Stimulated activated memory B cell treated with anti-CD40 and anti-IgM and Interleukin-4, amounts not matched to agents 10 μg/mL and 1 μg/mL and 100 μg/mL, for 72 hours (primary cell): ENCODE results near the gene HOXD8.

Source experiments
- ATAC-seq: fragments of 150-1000 bp; cut with Tn5 transposase; 2 replicates; pipeline ENCODE4 v1.10.0; 2021
- H3K27ac Mint-ChIP-seq: one replicate; pipeline ENCODE4 v1.8.0; 2022; ENCODE audit warnings: mild to moderate bottlenecking, mixed read lengths
- H3K27me3 Mint-ChIP-seq: one replicate; pipeline ENCODE4 v1.8.0; 2022; ENCODE audit warnings: mixed read lengths
- H3K36me3 Mint-ChIP-seq: one replicate; pipeline ENCODE4 v1.8.0; 2022; ENCODE audit warnings: mixed read lengths
- H3K4me1 Mint-ChIP-seq: one replicate; pipeline ENCODE4 v1.8.0; 2022; ENCODE audit warnings: mixed read lengths
- H3K4me3 Mint-ChIP-seq: one replicate; pipeline ENCODE4 v1.8.0; 2022; ENCODE audit warnings: mild to moderate bottlenecking, moderate library complexity, mixed read lengths
- H3K9me3 Mint-ChIP-seq: one replicate; pipeline ENCODE4 v1.8.0; 2022; ENCODE audit warnings: mixed read lengths

The HOXD8 gene

DNA sequence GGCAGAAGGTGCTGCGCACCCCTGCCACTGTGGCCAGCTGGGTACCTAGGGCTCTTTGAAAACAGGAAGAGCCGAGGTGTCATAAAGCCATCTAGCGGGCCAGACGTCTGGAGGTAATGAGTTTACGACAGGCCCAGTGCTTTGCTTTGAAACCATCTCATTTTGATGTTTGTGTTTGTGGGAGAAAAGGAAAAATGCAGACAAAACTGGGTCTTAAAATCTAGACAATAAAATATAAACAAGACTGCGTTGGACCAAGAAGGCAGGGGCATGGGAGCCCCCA, 3.8 kb upstream of the HOXD8 start:
- no peak overlapping the region for H3K4me3 Mint-ChIP-seq
- no peaks in the 10 kb centered on the region for H3K9me3 Mint-ChIP-seq
- H3K27ac Mint-ChIP-seq = no peak overlapping the region
- H3K27me3 Mint-ChIP-seq = peaks cover 70% of the 10 kb centered on the region
- peaks cover 13% of the 10 kb centered on the region for H3K4me1 Mint-ChIP-seq
- no peaks in the 10 kb centered on the region for H3K36me3 Mint-ChIP-seq
- ATAC-seq = no peak

DNA sequence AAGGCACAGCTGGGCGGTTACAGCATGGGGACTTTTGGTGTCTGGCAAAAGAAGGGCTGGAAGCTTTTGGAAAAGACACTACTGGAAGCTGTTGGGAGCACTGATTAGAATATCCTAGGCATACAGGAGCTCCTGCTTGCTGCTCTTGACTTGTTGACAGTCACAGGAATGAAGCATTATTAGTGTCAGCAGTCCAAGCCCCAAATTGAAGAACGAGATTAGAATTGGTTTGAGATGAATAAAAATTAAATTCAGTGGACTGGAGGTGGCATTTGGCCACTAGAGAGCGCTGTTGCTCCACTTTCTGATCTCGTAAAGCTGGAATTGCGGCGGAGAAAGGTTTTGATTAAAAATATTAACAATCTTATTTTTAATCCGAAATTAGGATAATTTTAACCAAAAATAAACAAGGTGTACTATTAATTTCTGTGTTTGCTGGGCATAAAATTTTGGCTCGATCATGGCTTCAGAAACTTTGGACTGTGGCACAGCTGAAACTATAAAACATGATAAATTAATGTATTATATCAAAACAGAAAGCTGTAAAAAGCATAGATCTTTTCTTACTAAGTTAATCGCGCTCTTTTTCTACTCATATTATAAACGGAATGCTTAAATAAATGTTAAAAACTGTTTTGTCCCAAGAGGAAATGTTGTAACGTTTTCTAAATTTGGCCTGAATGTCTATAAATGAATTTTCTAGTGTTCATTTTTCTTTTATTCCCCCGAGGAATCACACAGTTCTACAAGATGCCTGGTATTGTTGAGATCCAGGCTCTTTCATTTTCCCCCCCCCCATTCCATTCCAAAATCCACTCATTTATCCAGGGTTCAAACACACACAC, 2.4 kb upstream of the HOXD8 start:
- Mint-ChIP-seq H3K27ac (no peak overlapping the region), H3K4me1 (peaks cover 15% of the 10 kb centered on the region), H3K9me3 (no peaks in the 10 kb centered on the region), H3K36me3 (no peaks in the 10 kb centered on the region), H3K27me3 (peaks cover 75% of the 10 kb centered on the region), H3K4me3 (no peak overlapping the region)
- ATAC-seq = no peak

DNA sequence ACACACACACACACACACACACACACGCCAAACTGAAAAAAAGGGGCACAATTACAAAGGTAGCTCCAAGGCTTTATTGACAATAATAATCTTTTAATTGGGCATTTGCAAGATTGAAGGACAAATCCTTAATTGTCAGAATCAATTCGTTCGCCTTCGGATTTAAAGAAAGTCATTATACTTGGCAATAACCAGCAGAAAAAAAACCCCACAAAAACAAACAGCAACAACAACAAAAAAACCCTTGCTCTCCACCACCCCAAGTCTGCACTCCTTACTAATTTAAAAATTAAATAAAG, 1.8 kb upstream of the HOXD8 start:
- no peaks in the 10 kb centered on the region for H3K36me3 Mint-ChIP-seq
- H3K27me3 Mint-ChIP-seq = peaks cover 81% of the 10 kb centered on the region
- H3K4me3 Mint-ChIP-seq = no peak overlapping the region
- ATAC-seq = no peak
- H3K4me1 Mint-ChIP-seq = peaks cover 20% of the 10 kb centered on the region
- H3K27ac Mint-ChIP-seq = no peak overlapping the region
- H3K9me3 Mint-ChIP-seq = no peaks in the 10 kb centered on the region

DNA sequence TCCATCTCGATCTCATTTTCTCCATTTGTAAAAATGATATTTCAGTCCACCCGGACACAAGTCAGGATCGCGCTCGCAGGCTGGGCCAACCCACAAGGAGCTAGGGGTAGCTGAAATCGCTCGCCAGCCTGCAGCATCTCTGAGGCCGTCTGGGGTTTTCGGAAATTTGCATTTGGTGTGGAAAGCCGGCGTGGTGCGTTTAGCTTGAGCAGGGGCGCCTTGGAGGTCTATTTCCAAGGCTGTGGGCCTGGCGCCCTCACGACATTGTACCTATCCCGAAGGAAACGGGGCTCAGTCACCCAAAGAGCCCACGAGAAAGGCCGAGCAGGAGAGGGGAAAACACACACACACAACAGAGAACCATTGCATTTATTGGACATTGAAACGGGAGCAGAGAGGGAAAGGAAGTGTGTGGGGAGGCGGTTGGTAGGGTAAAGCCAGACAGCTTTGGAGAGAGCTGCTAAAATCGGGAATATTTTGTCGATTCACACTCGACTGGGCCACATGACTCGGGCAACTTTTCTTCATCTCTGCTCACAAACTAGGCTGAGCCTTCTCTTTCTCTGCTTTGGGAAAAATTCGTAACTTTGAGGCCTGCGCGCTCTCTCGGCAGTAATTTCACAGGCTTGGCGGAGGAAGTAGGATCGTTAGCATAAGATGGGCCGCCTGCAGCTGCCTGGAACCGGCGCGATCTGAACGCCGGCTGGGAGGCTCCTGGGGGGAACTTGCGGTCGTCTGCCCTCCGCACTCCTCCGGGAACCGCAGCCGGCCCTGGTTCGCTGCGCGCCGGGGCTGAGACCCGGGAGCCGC, 1.1 kb upstream of the HOXD8 start:
- peaks cover 20% of the 10 kb centered on the region for H3K4me1 Mint-ChIP-seq
- no peak overlapping the region for H3K27ac Mint-ChIP-seq

DNA sequence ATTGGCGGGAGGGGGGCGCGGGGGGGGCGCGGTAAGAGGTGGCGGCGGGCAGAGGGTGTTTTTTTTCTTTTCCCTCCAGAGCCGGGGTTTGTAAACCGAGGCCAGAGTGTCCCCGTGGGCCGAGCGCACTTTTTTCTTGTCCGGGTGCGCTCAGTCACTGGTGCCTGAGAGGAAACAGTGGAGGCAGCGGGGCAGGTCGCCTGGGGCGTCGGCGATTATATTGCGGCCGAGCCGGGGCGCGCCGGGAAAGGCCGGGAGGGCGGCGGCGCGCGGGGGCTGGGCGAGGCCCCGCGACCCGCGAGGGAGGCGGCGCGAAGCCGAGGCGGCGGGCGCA, 275 bp downstream of the HOXD8 start:
- Mint-ChIP-seq H3K27me3 (peaks cover 83% of the 10 kb centered on the region), H3K4me3 (no peak overlapping the region), H3K4me1 (peaks cover 20% of the 10 kb centered on the region), H3K36me3 (no peaks in the 10 kb centered on the region), H3K9me3 (no peaks in the 10 kb centered on the region), H3K27ac (no peak overlapping the region)
- no peak for ATAC-seq

More for the DNA sequence above, 1.1 kb upstream of the HOXD8 start:
- Mint-ChIP-seq H3K36me3 (no peaks in the 10 kb centered on the region), H3K4me3 (no peak overlapping the region), H3K9me3 (no peaks in the 10 kb centered on the region), H3K27me3 (peaks cover 87% of the 10 kb centered on the region)
- ATAC-seq = no peak

DNA sequence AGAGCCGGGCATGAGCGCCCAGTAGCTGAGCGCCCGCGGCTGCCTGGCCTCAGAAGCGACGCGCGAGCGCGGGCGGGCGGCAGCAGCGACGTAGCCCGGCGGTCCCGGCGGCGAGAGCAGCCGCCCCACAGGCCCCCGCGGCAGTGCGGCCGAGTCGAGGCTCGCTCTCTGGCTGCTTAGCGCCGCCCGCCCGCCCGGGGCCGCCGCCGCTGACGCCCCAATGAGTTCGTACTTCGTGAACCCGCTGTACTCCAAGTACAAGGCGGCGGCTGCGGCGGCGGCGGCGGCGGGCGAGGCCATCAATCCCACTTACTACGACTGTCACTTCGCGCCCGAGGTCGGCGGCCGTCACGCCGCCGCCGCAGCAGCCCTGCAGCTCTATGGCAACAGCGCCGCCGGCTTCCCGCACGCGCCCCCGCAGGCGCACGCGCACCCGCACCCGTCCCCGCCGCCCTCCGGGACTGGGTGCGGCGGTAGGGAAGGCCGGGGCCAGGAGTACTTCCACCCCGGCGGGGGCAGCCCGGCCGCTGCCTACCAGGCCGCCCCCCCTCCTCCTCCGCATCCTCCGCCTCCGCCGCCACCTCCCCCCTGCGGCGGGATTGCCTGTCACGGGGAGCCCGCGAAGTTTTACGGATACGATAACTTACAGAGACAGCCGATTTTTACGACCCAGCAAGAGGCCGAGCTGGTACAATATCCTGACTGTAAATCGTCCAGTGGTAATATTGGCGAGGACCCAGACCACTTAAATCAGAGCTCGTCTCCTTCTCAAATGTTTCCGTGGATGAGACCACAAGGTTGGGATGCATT, 847 bp downstream of the HOXD8 start:
- no peak for ATAC-seq
- Mint-ChIP-seq H3K4me3 (no peak overlapping the region), H3K27ac (no peak overlapping the region), H3K9me3 (no peaks in the 10 kb centered on the region), H3K36me3 (peaks cover under 1% of the 10 kb centered on the region), H3K27me3 (peaks cover 82% of the 10 kb centered on the region), H3K4me1 (peaks cover 20% of the 10 kb centered on the region)

DNA sequence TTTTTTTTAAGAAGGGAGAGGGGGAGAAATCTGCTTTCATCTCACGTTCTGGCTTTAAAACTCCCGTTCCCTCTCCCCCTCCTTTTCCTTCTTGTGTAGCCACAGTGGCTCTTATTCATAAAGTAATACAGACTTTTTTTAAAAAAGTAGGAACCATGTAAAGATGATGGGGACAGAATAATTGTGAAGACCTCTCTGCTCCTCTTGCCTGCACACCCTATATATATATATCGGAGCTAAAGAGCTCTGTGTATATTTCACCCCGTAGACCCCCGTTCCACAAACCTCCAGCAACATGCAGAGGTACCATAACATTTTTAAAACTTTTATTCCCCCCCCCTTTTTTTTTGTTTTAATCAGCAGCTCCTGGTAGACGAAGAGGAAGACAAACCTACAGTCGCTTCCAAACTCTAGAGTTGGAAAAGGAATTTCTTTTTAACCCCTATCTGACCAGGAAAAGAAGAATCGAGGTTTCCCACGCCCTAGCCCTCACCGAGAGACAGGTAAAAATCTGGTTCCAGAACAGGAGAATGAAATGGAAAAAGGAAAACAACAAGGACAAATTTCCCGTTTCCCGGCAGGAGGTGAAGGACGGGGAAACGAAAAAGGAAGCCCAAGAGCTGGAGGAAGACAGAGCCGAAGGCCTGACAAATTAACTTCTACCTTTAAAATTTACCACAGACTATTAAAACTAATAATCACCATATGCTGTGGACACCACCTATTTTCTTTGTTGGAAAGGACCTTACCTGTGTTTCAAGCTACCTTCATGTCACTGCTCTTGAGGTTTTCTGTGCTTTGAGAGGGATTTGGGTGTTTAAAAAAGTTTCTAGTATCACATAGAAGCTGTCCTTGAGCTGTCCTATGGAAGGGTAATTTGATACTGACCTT, 1.7 kb downstream of the HOXD8 start:
- peak overlapping the region; percentile 43 for H3K4me3 Mint-ChIP-seq

DNA sequence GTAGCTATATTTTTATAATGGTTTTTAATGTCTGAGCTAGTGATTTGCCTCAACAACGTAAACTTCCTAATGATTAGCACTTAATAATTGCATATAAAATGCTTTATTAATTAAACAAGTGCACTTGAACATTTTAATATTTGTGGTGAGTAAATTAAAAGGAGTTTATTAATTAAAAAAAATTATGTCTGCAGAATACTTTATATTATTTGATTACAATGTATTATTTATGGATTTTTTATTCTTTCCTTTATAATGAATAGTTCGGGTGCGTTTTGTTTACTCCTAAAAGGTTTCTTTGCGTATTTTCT, 2.3 kb downstream of the HOXD8 start:
- peaks cover 7% of the 10 kb centered on the region for H3K36me3 Mint-ChIP-seq
- H3K27ac Mint-ChIP-seq = no peak overlapping the region
- peaks cover 5% of the 10 kb centered on the region for H3K9me3 Mint-ChIP-seq
- H3K4me1 Mint-ChIP-seq = peaks cover 28% of the 10 kb centered on the region
- H3K27me3 Mint-ChIP-seq = peaks cover 78% of the 10 kb centered on the region
- ATAC-seq = no peak
- no peak overlapping the region for H3K4me3 Mint-ChIP-seq

More for the DNA sequence above, 1.7 kb downstream of the HOXD8 start:
- H3K27ac Mint-ChIP-seq = no peak overlapping the region
- peaks cover 5% of the 10 kb centered on the region for H3K9me3 Mint-ChIP-seq
- no peak for ATAC-seq
- peaks cover 28% of the 10 kb centered on the region for H3K4me1 Mint-ChIP-seq
- peaks cover 7% of the 10 kb centered on the region for H3K36me3 Mint-ChIP-seq
- H3K27me3 Mint-ChIP-seq = peaks cover 82% of the 10 kb centered on the region

DNA sequence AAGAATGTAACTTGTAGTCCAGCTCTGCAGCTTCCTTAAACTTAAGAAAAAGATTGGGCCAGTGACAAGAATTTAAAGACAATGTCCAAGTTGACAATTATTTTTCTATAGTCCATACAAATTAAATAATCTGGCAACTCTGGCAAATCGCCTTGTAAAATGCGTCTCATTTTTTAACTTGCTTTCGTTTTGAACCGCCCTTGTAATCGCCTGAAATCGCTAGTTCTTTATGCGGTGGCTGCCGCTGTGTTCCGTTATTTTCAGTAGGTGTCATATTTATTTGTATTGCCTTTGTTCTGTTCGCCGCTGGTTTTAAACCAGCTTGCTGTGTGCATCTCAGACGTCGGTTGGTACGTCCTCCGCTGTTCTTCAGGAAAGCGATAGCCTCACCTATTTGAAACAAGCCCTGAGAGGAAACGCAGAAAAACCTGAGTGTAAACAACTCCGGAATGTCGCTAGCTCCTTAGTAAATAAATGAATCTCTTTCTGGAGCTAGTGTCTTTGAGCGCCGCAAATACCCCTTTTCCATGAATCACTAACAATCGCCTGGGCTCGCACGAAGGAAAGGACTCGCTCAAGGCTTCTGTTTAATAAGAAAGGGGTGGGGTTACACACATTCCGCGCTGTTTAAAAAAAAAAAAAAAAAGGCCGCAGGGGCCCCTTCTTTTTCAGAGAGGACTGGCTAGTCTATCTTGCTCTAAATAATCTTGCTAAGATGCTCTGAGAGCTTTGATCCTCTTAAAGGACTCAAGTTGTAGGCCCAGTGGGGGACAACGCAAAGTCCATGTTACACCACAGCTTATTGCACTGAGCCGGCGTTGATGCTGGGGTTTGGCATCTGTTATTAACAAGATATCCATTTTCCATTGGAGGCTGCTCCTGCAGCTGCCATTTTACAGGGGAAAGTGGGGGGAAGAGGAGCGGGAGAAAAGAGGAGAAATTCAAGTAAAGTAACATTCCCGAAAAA, 3.0 kb downstream of the HOXD8 start:
- Mint-ChIP-seq H3K9me3 (peaks cover 5% of the 10 kb centered on the region), H3K36me3 (peaks cover 7% of the 10 kb centered on the region), H3K27ac (no peak overlapping the region), H3K4me3 (peak overlapping the region; percentile 64), H3K4me1 (peaks cover 28% of the 10 kb centered on the region), H3K27me3 (peaks cover 78% of the 10 kb centered on the region)
- no peak for ATAC-seq

DNA sequence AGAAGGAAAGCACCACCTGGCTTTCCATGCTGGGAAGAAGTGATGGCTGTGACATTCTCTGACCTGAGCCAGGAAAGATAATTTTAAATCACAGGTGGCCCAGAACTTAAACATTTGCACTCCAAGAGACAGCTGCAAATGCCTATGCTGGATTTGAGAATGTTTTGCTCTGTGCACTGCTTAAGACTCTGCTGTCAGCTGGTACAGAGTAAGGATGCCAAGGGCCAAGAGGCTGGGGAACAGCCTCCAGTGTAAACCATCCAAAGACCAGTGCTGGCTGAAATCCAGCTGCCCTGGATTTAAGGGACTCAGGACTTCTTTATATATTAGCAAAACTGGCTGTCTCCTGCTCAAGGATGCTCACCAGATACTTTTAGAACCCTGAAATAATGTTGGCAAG, 3.9 kb downstream of the HOXD8 start:
- no peak overlapping the region for H3K27ac Mint-ChIP-seq
- peaks cover 6% of the 10 kb centered on the region for H3K9me3 Mint-ChIP-seq
- H3K4me1 Mint-ChIP-seq = peaks cover 24% of the 10 kb centered on the region
- peaks cover 78% of the 10 kb centered on the region for H3K27me3 Mint-ChIP-seq
- H3K36me3 Mint-ChIP-seq = peaks cover 7% of the 10 kb centered on the region
- no peak overlapping the region for H3K4me3 Mint-ChIP-seq
- ATAC-seq = no peak

DNA sequence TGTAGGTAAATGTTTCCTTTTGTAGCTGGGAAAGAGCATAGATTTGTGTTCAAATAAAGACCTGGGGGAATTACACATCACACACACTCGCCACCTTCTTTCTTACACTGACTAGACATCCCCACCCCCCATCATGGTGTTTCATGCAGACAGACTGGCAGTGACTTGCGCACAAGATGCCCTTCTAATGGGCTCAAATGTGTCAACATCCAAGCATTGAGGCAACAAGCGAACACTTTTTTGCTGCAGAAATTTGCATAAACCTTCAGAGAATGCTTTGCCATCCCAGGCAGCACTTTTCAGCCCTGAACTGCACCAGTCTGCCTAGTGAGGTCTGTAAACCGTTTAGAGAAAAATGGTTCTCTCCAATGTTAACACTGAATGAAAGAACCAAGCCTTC, 4.5 kb downstream of the HOXD8 start:
- no peak for ATAC-seq
- no peak overlapping the region for H3K4me3 Mint-ChIP-seq
- peaks cover 78% of the 10 kb centered on the region for H3K27me3 Mint-ChIP-seq
- peaks cover 8% of the 10 kb centered on the region for H3K9me3 Mint-ChIP-seq
- H3K36me3 Mint-ChIP-seq = peaks cover 7% of the 10 kb centered on the region
- no peak overlapping the region for H3K27ac Mint-ChIP-seq
- H3K4me1 Mint-ChIP-seq = peaks cover 25% of the 10 kb centered on the region

DNA sequence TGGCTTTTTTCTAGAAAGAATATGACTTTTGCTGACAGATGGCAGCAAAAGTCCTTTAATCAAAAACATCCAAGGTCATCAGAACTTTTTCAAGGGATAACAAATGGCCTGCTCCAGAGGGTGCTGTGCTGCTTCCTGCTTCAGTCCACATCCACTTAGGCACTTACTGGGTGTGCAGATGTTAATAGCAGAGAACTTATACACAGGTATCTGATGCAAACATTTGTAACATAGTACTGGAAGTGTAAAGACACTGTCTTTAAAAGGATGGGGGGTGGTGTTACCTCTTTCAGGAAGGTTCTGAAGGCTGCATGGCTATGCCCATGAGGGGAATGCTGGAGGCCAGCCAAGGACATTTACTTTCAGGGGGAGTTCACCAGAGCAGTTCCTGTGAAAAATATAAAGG, 5.5 kb downstream of the HOXD8 start:
- H3K4me1 Mint-ChIP-seq = peaks cover 24% of the 10 kb centered on the region
- H3K36me3 Mint-ChIP-seq = peaks cover 7% of the 10 kb centered on the region
- ATAC-seq = no peak

DNA sequence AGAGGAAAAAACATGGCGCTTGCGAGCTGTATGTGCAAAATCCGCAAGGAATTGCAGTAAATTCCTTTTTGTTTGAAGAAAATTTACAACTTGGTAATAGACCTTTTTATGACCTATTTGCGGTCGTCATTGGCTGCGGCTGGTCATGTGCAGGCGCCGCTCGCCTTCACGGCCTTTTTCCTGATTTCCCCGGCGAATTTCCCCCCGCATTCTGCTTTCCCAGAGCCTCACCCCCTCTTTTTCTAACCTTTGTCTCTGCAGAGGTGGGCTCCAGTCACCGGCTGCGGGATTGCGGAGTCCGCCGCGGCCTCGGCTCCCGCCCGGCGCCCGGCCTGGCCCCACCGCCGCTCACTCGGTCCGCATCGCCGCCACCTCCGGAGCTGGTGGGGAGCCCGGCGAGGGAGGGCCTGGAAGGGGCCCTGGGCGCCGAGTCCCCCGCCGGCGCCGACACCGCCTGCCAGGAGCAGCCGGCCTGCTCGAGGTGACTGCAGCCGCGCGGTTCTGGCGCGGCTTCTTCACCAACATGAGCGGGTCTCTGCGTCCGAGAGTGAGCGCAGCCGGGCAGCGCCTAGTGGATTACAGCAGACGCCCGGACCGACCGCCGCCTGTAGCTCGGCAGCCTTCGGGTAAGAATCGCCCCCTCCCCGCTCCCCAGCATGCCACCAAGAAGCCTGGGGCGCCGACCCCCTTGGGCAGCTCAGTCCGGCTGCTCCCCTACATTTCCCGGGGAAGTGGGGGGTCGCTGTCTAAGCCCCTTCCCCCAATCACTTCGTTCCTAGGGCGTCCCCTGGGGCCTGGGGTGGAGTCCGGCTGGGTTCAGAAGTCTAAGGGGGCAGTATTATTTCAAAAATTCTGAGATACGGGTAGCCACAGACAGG, 7.1 kb downstream of the HOXD8 start:
- peaks cover 7% of the 10 kb centered on the region for H3K36me3 Mint-ChIP-seq
- no peak overlapping the region for H3K4me3 Mint-ChIP-seq
- peaks cover 8% of the 10 kb centered on the region for H3K9me3 Mint-ChIP-seq
- no peak overlapping the region for H3K27ac Mint-ChIP-seq
- peaks cover 82% of the 10 kb centered on the region for H3K27me3 Mint-ChIP-seq
- ATAC-seq = no peak
- H3K4me1 Mint-ChIP-seq = peaks cover 31% of the 10 kb centered on the region

More for the DNA sequence above, 5.5 kb downstream of the HOXD8 start:
- peaks cover 83% of the 10 kb centered on the region for H3K27me3 Mint-ChIP-seq
- no peak overlapping the region for H3K4me3 Mint-ChIP-seq
- no peak overlapping the region for H3K27ac Mint-ChIP-seq
- H3K9me3 Mint-ChIP-seq = peaks cover 8% of the 10 kb centered on the region
